NCI-H1930 (cell line): ENCODE measurements around the gene RAD18.

Experiments used
- DNase-seq, 2 experiments: peaks; one replicate each; lab custom pipeline; 2025; lab: John Stamatoyannopoulos, UW

The RAD18 gene

GRCh38 chr3:8835385-8835784 is 127.9 kb downstream of the RAD18 start:
- DNase-seq, result no peak

GRCh38 chr3:8834974-8835373 is 128.3 kb downstream of the RAD18 start:
- DNase-seq, result no peak

GRCh38 chr3:8827641-8828040 is 135.6 kb downstream of the RAD18 start:
- no peak for DNase-seq
